Measurements from ENCODE around the gene MGAT4B.
A peak's percentile ranks its signal among the peaks of the same experiment; 100 is the strongest.

MGAT4B gene

GRCh38 chr5:179769271-179769670, 37.4 kb downstream of the MGAT4B start:
- DNase-seq (ENCODE audit: low spot score), result no peak

GRCh38 chr5:179768326-179769085, 38.2 kb downstream of the MGAT4B start:
- DNase-seq (ENCODE audit: low spot score), result no peak

GRCh38 chr5:179767496-179768100, 39.1 kb downstream of the MGAT4B start:
- DNase-seq (ENCODE audit: low spot score), result no peak

- no peak for DNase-seq (ENCODE audit: low spot score)
Measured at GRCh38 chr5:179766726-179767455, 39.8 kb downstream of the MGAT4B start.

- no peak for DNase-seq (ENCODE audit: low spot score)
Measured at GRCh38 chr5:179766021-179766725, 40.5 kb downstream of the MGAT4B start.

- DNase-seq (ENCODE audit: low spot score), result no peak
Measured at GRCh38 chr5:179765400-179765799, 41.3 kb downstream of the MGAT4B start.

- DNase-seq (ENCODE audit: low spot score), result no peak
Measured at GRCh38 chr5:179764056-179764455, 42.6 kb downstream of the MGAT4B start.

GRCh38 chr5:179763215-179763945, 43.3 kb downstream of the MGAT4B start:
- DNase-seq (ENCODE audit: low spot score), result peak; percentile 61

- DNase-seq (ENCODE audit: low spot score), result no peak
Measured at GRCh38 chr5:179762781-179763176, 43.9 kb downstream of the MGAT4B start.

- peak; percentile 37 for DNase-seq (ENCODE audit: low spot score)
Measured at GRCh38 chr5:179762079-179762780, 44.4 kb downstream of the MGAT4B start.

- no peak for DNase-seq (ENCODE audit: low spot score)
Measured at GRCh38 chr5:179759581-179760551, 46.8 kb downstream of the MGAT4B start.

GRCh38 chr5:179758955-179759354, 47.7 kb downstream of the MGAT4B start:
- DNase-seq (ENCODE audit: low spot score), result no peak

GRCh38 chr5:179755022-179755421, 51.6 kb downstream of the MGAT4B start:
- DNase-seq (ENCODE audit: low spot score), result no peak

- DNase-seq (ENCODE audit: low spot score), result no peak
Measured at GRCh38 chr5:179753971-179754370, 52.7 kb downstream of the MGAT4B start.

GRCh38 chr5:179749857-179750508, 56.7 kb downstream of the MGAT4B start:
- no peak for DNase-seq (ENCODE audit: low spot score)

GRCh38 chr5:179747811-179748210, 58.9 kb downstream of the MGAT4B start:
- DNase-seq (ENCODE audit: low spot score), result no peak

Data from CD4-positive, alpha-beta T cell treated with Interleukin-6 at 100 ng/mL for 8 hours (primary cell).